ENCODE results near the gene HOXD9.
A peak's percentile ranks its signal among the peaks of the same experiment; 100 is the strongest.

The HOXD9 gene

GRCh38 chr2:176085861-176086771, 36.4 kb upstream of the HOXD9 start:
- DNase-seq: no peak

DNA sequence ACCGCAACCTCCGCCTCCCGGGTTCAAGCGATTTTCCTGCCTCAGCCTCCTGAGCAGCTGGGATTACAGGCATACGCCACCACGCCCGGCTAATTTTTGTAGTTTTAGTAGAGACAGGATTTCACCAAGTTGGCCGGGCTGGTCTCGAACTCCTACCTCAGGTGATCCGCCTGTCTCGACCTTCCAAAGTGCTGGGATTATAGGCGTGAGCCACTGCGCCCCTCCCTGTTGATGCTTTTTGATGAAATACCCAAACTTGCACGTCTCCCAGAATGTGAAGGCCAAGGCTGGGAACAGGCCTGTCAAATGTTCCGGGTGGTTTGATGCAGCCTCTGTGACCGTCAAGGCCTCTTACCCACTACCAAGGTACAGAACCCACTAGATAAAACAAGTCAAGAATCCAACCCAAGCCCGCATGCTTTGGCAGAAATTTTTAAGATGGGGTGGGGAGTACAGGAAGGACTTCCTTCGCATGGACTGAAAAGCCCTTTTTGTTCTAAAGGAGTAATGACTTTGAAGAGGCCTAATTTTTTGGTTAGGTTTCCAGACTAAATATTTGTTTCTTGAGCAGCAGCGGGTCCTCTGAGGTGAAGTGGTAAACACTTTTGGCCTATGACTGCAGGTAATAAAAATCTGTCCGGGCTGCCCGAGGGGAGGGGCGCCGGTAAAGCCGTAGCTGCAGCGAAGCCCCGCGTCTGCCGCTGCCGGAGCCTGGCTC, 35.0 kb upstream of the HOXD9 start:
- DNase-seq: no peak

GRCh38 chr2:176088048-176088936, 34.2 kb upstream of the HOXD9 start:
- DNase-seq: peak; percentile 48

- DNase-seq: no peak
Measured at GRCh38 chr2:176088937-176089842, 33.3 kb upstream of the HOXD9 start.

GRCh38 chr2:176089843-176090395, 32.6 kb upstream of the HOXD9 start:
- DNase-seq: no peak

- DNase-seq: no peak
Measured at GRCh38 chr2:176090862-176091261, 31.7 kb upstream of the HOXD9 start.

- no peak for DNase-seq
Measured at GRCh38 chr2:176091329-176092258, 30.9 kb upstream of the HOXD9 start.

DNA sequence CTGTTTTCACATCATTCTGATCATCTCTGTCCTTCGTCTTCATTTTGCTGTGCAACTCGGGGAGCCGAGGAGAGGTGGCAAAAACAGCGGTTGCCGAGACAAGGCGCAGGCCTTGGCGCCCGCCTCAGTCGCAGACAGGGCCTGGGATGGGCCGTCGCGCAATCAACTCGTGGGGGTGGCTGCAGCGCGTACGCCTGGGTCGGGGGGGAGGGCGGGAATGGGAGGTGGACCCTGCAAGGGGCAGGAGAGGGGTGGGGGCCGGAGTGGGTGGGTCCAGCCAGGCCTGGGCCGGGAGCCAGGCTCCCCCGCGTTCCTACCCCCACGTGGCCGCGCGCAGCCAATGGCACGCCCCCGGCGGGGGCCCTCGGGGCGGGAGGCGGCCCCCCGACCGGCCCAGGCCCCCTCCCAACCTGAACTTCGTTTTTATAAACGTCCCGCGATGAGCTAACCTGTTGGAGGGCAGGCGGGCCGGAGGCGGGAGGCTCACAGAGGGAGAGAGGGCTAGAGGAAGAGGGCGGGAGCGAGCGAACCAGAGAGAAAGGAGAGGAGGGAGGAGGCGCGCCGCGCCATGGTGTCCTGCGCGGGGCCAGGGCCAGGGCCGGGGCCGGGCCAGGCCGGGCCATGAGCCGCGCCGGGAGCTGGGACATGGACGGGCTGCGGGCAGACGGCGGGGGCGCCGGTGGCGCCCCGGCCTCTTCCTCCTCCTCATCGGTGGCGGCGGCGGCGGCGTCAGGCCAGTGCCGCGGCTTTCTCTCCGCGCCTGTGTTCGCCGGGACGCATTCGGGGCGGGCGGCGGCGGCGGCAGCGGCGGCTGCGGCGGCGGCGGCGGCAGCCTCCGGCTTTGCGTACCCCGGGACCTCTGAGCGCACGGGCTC, 30.0 kb upstream of the HOXD9 start, which contains the start of gene HOXD13:
Gene HOXD13, plus strand, starts transcription at position 452 of the 875 bp plus-strand sequence. Its CDS starts 170 bp downstream, at position 622.
- no peak for DNase-seq

DNA sequence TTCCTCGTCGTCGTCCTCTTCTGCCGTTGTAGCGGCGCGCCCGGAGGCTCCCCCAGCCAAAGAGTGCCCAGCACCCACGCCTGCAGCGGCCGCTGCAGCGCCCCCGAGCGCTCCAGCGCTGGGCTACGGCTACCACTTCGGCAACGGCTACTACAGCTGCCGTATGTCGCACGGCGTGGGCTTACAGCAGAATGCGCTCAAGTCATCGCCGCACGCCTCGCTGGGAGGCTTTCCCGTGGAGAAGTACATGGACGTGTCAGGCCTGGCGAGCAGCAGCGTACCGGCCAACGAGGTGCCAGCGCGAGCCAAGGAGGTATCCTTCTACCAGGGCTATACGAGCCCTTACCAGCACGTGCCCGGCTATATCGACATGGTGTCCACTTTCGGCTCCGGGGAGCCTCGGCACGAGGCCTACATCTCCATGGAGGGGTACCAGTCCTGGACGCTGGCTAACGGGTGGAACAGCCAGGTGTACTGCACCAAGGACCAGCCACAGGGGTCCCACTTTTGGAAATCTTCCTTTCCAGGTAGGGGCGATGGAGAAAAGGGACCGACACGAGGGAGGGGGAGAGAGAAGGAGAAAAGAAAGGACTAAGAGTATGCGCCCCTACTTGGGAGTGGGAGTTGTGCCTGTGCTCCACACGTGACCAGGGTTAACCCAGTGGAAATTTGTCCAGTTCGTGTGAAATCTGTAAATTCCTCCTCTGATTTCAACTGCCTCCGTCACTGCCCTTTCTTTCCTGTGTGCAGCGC, 29.2 kb upstream of the HOXD9 start:
- DNase-seq: no peak

DNA sequence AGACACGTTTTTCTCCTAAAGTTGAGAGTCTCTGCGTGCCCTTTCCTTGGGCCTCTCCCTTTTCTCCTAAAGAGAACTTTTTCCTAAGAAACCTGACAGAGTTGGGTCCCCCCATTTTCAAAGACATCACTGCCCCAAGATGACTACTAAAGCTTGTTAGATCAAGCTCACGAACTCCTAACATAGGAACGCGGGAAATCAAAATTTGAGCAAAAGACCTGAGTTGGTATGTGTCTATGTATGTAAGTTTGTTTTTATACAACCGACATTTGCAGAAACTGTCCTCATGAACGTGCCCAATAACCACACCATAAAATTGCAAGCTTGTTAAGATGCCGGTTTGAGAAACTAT, 28.6 kb upstream of the HOXD9 start:
- DNase-seq: no peak

GRCh38 chr2:176094349-176094748, 28.2 kb upstream of the HOXD9 start:
- DNase-seq: no peak

DNA sequence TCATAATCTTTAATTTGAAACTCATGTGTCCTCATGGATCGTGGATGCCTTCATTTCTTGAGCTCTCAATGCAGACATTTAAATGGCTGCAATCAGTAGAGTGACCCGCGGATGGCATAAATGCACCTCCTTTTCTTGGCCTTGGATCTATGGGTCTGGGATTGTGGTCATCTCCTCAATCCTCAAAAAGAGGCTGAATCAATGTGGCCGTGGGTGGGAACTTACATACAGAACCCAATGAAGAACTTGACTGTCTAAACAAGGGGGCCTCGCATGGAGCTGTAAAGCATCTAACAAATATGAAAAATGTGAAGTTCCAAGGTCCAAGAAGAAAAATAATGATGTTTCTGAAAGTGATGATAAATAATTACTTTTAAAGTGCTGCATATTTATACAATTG, 27.1 kb upstream of the HOXD9 start:
- DNase-seq: no peak

DNA sequence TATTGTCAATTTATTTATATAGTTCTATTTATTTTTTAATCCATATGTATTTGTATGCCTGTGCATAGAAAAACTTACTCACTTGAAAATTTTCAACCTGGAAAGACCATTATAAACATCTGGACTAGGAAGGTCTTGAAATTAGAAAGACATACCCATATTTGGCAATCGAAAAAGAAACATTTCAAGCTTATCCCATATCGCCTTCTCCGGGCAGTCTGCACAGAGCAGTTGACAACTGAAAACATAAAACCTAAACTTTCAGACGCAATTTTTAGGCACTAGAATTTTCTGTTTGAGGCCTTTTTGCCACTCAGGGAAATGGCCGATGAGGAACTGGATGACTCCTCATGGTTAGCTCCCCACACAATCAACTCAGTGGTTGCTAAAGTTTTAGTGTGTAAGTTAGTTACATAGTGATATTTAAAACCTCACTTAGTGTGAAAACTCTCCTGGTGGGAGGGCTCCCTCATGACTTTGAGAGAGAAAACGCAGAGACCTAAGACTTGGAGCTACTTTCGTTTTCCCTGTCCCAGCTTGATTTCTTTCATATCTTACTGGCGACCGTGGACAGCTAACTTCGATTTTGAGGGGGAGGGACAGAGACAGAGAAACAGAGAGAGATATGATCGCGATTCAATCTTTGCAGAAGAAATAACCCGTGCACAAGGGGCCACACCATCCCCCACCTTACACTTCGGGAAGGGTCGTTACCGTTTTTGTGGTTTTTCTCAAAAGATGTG, 26.1 kb upstream of the HOXD9 start:
- no peak for DNase-seq

DNA sequence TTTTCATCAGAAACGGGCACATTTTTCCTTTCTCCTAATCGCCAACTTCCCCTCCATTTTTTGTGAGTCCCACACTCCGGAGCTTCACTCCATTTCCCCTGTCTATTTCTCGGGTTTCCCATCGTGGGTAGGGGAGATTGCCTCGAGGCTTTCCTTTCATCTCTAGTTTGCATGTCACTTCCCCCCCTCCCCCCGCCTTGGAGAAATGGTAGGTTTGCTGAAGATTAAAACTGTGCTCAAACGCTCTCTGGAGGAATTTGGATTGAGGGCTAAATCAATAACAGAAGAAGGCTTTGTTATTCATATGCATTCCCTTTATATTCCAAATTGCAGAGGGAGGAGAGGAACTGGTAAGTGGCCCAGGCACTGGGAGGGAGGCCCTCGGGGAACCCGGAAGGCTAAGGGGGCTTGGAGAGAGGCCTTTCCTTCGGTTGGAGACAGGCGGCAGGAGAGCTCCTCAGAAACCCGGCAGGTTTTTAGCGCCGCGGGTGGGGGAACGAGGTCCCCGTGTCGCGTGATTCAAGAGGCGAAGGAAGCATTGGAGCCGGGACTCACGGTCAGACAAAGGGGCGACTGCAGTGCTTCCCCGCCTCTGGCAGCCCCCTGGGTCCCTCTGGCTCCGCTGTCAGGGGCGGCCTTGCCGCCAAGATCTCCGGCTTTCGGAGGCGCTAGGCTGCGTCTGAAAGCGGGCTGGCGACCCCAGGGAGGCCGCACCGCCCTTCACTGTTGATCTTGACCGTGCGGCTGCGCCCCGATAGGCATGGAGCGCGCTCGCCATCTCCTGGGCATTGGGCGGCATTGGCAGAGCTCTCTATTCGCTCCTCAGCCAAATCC, 25.3 kb upstream of the HOXD9 start:
- peak; percentile 37 for DNase-seq

GRCh38 chr2:176097820-176098365, 24.6 kb upstream of the HOXD9 start:
- DNase-seq: no peak

GRCh38 chr2:176098366-176099158, 24.0 kb upstream of the HOXD9 start:
- no peak for DNase-seq

All from KG1 (cell line).